GM21515 (cell line): ENCODE measurements around the gene IL22RA1.

ENCODE experiments used
- ATAC-seq: cut with Tn5 transposase; IDR thresholded peaks from one replicate; pipeline ENCODE4 v1.9.1; 2021; ENCODE audit not compliant: unreplicated experiment

IL22RA1 gene

DNA sequence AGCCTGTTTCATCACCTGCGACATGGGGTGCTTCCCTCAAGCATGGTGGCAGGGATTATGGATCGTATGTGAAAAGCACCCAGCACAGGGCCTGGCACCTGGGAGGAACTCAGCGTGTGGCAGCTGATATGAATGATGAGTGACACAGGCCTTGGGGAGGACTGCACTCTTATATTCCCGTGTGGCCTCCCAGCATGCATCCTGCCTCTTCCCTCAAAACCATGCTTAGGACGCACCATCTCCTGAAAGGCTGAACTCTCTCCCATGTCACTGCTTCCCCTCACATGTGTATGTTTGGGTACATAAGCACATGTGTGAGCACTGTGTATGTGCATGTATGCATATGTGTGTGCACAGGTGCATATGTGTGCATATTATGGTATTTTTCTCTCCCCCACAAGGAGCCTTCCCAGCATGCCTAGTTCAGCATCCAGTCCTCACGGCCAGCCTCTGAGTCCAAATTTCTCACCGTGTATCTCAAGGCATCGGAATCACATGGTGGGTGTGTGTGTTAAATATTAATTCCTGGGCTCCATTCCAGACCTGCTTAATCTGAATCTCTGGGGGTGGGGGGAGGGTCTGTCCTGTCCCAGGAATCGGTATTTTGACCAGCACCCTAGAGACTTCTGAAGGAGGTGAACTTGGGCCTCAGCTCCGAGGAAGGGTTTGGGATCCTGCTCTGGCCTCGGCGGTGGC is 43.8 kb downstream of the IL22RA1 start:
- no peak for ATAC-seq

DNA sequence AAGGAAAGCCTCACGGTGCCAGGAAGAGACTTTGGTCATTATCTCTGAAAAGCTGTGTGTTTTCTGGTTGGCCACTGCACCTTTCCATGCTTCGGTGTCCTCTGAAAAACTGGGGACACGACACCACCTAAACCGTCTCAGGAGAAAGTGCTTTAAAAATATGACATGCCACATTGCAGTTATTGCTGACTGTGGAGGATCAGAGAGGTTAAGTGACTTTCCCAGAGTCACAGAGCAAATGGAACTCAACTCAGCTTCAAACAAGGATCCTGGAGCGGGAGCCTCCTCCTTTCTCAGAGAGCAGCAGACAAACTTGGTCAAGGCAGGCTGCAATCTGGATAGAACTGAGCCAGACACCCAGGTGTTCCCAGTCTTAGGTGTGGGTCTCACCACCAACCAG is 44.8 kb downstream of the IL22RA1 start:
- ATAC-seq: no peak

DNA sequence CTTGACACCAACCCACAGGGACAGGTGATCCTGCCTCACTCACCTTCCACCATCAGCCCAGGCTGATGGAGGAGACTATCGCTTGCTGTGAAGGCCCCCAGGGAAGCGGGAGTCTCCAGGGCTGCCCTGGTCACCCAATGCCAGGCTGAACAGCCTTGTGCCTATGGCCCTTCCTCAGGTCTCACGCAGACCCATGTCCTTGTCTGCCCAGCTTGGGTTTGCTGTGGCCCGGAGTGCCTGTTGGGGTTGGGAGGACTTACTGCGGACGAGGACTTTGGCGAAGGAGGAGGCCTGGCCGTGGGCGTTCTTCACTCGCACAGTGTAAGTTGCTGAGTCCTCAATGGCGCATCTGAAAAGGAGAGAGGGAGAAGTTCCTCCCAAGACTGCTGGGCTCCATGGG is 45.3 kb downstream of the IL22RA1 start:
- ATAC-seq: no peak

DNA sequence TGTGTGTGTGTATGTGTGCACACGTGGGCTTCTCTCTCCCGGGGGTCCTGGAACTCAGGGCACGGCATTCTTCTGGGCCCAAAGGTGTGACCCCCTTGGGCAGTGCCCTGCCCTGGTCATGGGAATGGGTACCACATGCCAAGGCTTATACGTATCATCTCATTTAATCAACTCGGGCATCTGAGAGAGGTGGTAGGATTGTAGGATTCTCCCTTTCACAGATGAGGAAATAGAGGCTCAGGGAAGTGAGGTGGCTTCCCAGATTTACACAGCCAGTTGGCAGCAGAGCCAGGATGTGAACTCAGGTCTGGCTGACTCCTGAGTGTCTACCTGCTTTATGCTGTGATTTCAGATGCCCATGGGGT is 46.2 kb downstream of the IL22RA1 start:
- no peak for ATAC-seq

DNA sequence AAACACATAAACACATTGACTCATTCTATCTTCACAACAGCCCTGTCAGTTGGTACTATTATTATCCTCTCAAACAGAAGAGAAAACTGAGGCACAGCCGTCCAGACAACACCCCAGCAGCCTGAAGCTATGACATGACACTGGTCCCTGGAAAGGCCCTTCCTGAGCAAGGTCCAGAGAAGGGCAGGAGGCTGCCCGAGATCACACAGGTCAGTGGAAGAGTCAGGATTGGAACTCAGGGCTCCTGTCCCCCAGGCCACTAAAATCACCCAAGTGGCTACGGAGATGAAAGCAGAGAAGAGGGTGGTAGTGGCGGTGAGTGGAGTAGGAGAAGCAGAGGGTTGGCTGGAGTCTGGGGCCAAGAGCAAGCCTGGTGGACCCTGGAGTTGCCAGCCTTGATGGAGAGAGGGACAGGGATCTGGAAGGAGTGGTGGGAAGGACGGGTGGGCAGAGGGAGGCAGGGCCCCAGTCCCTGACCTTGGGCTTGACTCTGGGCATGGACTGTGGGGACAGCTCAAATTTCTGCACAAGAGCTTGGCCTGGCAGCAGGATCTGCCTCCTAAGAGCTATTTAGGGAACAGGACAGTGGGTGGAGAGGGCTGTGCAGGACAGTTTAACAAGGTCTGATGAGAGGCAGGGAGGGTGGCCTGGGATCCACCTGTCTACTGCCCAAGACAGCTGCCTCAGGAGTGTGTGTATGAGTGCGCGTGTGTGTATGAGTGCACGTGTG is 46.8 kb downstream of the IL22RA1 start:
- no peak for ATAC-seq

DNA sequence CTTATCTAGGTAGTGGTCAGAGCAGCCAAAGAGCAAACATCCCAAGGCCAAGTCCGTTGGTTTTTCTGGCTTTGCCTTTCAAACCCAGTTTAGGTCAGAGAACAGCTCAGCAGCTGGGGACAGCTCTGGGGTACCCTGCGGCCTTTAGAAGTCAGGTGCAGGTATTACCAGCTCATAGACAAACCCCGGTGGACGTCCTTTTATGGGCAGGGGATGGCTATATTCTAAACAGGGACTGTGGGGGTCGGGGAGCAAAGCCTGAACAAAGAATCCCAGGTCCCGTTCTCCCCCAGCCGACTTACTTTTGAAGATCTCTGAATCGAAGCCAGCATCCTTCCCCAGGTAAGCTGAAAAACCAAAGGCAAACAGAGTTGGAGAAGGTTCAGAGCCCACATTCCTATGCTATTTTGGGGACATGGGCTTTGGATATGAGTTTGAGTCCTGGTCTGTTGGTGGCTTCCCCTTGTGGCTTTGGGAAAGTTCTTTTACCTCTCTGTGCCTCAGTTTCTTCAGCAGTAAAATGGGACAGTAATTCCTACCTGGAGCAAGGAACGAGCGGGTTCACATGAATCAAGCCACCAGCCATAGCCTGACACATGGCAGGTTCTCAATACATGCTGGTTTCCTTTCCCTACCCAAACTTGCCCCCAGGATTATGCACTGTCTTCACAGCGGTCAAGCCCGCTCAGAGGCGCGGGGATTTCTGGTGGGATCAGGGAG is 47.6 kb downstream of the IL22RA1 start:
- ATAC-seq: no peak

DNA sequence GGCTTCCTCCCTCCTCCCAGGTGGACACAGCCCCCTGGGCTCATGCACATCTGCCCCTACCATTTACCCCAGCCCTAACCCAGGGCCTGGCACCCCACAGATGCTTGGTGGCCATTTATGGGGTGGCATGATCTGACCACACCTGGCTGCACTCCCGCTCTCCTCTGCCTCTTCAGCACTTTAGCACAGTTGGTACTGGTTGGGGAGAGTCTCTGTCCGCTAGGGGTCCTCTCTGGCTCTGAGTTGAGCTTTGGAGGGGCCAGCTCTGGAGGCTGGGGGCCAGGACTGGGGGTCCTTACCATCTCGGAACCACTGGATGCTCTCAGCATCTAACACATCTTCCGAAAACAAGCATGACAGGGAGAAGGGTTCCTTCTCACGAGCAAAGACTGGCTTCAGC is 48.4 kb downstream of the IL22RA1 start:
- ATAC-seq: no peak

DNA sequence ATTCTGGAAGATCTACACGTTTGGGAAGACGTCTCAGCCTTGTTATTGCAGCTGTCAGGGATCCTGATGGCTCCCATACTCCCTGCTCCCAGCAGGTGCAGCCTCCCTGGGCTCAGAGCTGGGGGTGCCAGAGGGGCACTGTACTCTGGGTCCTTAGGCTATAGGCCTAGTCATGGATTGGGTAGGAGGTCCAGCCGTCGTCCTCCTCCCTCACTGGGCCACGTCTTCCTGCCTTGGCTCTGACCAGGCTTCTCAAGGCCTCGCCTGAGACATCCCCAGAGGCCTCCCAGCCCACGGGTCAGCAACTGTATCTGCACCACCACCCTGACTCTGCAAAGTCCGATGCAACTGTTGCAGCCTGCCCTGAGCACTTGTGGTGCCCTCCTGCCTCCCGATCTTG is 49.2 kb downstream of the IL22RA1 start:
- no peak for ATAC-seq

DNA sequence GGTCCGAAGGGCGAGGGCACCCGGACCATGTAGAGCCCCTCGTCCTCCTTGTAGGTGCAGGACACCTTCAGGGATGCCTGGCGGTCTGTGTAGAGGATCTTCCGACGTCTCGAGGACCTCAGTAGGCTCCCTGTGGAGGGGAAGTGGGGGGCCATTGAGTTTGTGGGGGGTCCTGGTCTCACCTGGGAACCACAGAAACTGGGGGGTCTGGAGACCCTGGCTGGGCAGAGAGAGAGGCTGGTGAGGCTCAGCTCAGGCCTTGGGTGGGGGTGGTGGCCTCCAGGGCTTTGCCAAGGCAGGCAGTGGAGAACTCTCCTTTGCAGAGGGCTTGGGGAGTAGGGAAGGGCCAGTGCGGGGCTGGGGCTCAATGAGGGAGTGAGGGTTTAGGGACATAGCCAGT is 50.0 kb downstream of the IL22RA1 start:
- ATAC-seq: no peak

DNA sequence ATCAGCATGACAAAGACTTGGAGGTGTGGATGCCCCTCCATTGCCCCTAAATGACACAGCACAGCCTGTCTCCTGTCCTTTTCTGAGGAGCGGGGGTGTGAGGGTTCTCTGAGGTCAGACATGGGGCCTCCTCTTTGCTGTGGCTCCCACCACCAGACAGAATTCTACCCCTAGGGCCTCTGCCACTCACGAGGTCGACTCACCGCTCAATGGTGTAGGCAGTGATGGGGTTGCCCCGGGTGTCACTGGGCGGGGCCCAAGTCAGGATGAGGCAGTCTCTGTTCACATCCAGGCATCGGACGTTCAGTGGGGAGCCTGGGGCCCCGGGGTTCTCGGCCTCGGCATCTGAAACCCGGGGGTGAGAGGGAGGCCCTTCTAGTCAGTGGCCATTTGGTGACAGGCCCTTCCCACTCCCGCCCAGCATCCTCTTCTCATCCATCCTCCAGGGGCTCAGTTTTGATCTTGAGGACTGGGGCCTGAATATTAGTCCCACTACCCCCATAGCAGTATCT is 50.9 kb downstream of the IL22RA1 start:
- no peak for ATAC-seq

DNA sequence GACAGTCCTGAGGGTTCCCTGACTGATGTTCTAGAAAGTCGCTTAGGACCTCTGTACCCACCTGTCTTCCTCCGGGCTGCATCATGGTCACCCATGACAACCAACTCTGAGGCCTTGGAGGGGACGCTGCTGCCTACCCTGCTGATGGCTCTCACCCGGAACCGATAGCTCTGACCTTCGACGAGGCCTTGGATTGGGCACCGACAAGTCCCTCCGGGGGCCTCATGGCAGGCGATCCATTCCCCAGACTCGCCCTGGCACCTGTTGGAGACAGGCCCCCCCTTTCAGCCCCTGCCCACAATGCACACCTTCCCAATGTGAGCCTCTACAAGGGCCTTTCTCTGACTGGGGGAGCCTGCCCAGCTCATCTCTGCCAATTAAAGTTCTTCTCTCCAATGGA is 52.2 kb downstream of the IL22RA1 start:
- ATAC-seq: no peak

DNA sequence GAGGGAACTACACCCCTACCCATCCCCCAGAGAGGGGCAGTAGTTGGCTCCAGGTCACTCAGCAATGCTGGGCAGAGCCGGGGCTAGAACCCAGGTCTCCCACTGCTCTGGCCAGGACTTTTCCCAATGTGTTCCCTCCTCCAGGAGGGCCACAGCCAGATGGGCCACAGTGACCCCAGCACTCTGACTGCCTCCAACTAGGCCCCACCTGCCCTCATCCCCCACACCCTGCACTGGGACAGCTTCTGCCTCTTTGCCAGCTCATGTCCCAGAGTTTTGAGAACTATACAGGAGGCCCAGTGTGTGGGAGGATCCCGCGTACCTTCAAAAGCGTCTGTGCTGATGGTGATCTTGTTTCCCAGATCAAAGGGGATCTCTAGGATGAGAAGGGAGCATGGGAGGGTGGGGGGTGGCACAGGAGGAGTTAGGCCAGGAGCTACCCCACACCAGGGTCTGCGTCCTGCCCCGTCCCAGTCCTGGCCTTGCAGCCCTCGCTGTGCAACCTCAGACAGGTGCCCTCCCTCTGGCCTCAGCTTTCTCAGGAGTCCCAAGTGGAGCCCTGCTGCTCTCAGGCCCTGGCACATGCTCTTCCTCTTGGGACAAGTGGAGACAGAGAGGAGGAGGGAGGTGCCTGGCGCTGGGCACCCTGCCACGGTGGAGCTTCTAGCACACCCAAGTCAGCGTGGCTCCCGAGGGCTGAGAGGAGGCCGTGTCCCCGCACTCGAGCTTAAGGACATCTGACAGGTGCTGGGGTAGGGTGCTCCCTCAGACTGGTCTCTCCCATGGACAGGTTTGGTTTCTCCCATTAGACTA is 53.0 kb downstream of the IL22RA1 start:
- no peak for ATAC-seq

DNA sequence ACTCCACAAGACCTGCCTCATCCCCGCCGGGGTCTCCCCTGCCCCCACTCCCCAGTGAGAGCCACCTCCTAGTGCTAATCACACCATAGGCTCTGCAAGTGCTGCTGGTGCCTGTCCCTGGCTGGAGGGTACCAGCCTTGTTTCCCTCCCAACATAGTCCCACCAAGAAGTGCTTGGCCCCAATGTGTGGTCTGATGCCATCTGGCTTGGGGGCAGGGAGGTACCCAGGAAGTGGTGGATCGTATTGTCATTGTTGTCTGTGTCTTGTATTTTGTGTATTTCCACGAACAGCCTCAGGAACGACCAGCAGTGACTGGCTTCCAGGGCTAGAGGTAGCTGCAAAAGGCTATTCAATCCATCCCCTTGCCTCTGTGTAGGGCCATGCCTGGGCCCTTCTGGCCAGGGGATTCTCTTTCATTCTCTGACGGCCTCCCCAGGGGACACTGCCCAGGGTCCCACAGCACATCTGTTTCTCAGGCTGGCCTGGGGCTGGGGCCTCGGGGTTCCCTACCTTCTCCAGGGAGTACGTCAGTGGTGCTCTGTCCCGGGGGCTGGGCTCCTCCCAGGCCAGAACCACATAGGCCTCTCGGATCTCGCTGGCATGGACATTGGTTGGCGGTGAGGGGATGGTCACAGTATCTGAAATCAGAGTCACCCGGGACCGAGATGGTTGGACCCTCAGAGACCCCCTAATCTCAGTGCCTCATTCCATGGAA is 53.8 kb downstream of the IL22RA1 start:
- ATAC-seq: no peak

DNA sequence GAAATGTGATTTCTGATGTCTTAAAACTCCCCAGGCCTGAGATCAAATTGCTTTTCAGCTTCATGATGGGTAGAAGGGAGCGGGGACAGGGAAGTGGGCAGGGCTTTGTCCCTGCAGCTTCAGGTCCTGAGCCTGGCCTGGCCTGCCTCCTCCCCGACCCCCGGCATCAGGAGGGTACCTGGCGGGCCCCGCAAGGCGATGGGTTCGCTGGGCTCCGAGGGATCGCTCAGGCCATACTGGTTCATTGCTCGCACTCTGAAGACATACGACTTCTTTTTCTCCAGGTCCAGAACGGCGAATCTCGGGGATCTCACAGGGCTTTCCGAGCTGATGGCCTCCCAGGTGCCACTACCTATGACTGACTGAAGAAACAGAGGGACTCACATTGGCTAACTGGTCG is 56.5 kb downstream of the IL22RA1 start:
- no peak for ATAC-seq

DNA sequence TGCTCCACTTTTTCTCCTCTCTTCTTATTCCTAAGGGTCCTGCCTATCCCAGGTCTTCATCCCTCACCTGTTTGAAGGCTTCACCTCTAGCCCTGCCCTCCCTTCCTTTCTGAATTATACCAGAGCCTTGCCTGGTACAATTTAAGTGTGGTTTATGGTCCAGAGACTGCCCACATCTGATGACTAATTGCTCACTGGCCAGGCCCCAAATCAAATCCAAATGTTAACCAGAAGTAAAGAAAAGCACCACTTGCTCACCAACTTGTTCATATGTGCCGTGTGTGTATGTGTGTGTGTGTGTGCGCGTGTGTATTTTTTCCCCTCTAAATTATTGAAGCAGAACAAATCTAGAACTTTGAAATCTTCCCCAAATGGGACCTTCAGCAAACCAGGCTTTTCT is 57.4 kb downstream of the IL22RA1 start:
- no peak for ATAC-seq

DNA sequence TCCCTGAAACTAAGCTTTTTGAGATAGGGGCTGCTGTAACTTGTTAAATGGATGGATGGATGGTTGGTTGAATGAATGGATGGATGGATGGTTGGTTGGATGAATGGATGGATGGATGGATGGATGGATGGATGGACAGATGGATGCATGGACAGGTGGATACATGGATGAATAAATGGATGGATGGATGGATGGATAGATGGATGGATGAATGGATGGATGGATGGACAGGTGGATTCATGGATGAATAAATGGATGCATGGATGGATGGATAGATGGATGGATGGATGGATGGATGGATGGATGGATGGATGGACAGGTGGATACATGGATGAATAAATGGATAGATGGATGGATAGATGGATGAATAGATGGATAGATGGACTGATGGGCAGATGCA is 57.9 kb downstream of the IL22RA1 start:
- ATAC-seq: no peak

DNA sequence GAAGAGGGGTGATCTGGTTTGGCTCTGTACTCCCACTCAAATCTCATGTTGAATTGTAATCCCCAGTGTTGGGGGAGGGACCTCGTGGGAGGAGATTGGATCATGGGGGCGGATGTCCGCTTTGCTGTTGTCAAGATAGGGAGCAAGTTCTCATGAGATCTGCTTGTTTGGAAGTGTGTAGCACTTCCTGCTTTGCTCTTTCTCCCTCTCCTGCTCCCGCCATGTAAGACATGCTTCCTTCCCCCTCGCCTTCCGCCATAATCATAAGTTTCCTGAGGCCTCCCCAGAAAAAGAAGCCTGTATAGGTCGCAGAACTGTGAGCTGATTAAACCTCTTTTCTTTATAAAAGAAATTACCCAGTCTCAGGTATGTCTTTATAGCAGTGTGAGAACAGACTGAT is 58.9 kb downstream of the IL22RA1 start:
- no peak for ATAC-seq

DNA sequence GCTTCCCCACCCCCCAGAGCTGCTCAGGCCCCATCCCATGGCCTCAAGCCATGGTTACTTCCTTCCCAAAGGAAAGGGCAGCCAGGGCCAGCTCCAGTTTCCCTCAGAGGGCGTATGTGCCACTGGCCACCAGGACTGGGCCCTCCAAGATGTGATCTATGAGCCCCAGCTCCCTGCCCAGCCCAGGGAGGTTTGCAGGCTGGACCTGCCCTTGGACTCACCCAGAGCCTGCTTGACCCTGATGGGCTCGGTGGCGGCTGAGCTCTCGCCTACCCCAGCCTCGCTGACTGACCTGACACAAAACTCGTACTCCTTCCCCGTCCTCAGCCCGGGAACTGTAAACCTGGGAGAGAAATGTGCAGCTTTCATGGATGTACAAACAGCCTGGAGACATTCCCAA is 60.6 kb downstream of the IL22RA1 start:
- ATAC-seq: no peak

DNA sequence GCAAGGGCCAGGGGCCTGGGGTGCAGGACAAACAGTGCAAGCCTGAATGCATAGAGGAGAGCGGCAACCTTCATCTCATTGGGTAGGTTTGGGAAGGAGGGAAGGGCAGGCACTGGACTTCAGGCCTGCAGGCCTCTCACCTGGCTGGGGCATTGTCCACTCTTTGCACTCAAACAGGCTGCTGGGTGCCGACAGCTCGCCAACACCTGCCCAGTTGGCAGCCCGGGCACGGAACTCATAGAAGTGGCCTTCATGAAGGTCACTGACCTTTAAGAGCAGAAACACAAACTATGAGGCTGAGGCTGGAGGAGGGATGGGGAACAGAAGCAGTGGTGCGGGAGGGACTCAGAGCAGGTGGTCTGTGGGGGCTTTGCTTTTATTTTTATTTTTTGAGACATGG is 61.8 kb downstream of the IL22RA1 start:
- no peak for ATAC-seq

DNA sequence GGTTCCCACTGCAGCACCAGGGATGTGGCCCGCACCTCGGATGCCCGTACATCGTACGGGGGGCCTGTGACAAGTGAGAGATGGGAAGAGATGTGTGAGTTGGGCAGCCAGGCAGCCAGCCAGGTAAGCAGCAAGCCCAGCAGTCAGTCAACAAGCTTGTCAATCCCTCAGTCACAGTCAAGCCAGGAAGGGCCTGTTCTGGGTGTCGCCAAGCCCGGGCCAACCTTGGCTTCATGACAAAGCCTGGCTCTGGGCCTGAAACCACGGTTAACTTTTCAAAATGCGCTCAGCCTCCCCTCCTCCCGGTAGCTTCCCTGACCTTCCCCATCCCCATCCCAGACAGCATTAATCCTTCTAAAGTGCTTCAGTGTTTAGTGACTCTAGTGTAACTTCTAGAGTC is 62.8 kb downstream of the IL22RA1 start:
- no peak for ATAC-seq
